Measurements from ENCODE around the gene ARPC4. TPM values are rescaled to one million over a fixed set of nuclear protein-coding genes. Genes with fewer than 3 reads are reported as not detected.
A peak's percentile ranks its signal among the peaks of the same experiment; 100 is the strongest.

Gene ARPC4
- total RNA-seq, result 100 to 1,000 TPM; 225 to 227 TPM

DNA sequence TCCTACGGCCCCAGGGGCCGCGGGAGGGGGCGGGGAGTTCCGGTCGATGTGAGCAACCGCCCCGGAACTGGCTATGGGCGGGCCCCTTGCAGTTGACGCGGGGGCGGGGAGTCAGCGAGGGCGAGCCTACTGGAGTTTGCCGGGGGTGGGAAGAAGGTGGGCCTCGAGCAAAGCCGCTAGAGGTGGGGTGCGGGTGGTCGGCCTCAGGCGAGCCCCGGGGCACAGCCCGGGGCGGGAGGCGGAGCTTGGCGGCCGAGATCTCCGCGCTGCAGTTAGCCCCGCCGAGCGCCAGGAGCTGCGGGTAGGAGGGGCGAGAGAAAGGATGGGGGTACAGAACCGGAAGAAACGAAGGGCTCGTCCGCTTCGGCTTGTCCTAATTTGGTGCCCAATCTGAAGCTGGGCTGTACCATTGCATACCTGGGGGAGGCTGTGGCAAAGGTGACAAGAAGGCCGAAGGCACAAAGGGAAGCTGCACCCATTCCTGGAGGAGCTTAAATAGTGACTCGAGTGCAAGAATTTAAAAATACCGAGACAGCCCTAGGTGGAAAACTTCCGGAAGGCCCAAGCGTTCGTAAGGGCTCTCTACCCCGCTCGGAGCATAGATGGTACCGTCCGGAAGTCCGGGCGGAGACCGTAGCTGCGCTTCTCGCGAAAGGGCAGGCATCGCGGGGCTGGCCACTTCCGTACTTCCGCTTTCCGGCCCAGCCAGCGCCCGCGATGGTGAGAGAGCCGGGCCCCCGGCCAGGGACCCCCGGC is at the start of gene ARPC4, which contains the start of gene TADA3:
Gene ARPC4, plus strand, starts transcription at position 678 of the 756 bp plus-strand sequence. Its CDS starts 40 bp downstream, at position 718.
Gene TADA3, minus strand, starts transcription at position 69 of the 756 bp plus-strand sequence. CDS start 1,007 bp downstream, outside the sequence.
- POLR2A ChIA-PET, result interaction anchor here (0.7 to 2.3 kb wide), 25 partner anchors 9 to 528 kb away, joined by 3 to 47 read pairs (median 4); partner anchors contain the start of genes BRPF1, CAMK1, JAGN1 and MTMR14
- H3K36me3 Mint-ChIP-seq, result peaks cover 47% of the 10 kb centered on the region

DNA sequence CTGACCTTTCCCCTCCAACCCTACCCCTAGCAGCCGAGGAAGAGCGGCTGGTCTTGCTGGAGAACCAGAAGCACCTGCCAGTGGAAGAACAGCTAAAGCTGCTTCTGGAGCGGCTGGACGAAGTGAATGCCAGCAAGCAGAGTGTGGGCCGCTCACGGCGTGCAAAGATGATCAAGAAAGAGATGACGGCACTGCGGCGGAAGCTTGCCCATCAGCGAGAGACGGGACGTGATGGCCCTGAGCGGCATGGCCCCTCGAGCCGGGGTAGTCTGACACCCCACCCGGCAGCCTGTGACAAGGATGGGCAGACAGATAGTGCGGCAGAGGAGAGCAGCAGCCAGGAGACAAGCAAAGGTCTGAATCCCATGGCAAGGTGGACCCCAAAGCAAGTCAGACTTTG is 49.3 kb upstream of the ARPC4 start:
- no peak overlapping the region for H3K27ac Mint-ChIP-seq
- no peaks in the 10 kb centered on the region for H3K9me3 Mint-ChIP-seq
- no peaks in the 10 kb centered on the region for H3K27me3 Mint-ChIP-seq
- peaks cover 21% of the 10 kb centered on the region for H3K4me1 Mint-ChIP-seq
- ATAC-seq (ENCODE audit: low read depth), result no peak
- H3K4me3 Mint-ChIP-seq, result no peak overlapping the region
- DNase-seq, result no peak
- POLR2A ChIA-PET, result interaction anchor here (2.4 kb wide), 1 partner anchor 11 kb away, joined by 12 read pairs; no protein-coding TSS in a partner anchor
- peaks cover 40% of the 10 kb centered on the region for H3K36me3 Mint-ChIP-seq

More for the DNA sequence above, at the start of gene ARPC4, which contains the start of gene TADA3:
- Mint-ChIP-seq H3K27ac (peak within 1 kb of the TSS; percentile 100), H3K4me1 (peaks cover 51% of the 10 kb centered on the region), H3K4me3 (peak within 1 kb of the TSS; percentile 99), H3K27me3 (no peaks in the 10 kb centered on the region), H3K9me3 (no peaks in the 10 kb centered on the region)
- DNase-seq, result peak; percentile 95
- ATAC-seq (ENCODE audit: low read depth), result peak; percentile 89

GRCh38 chr3:9744162-9744561 is 48.7 kb upstream of the ARPC4 start:
- POLR2A ChIA-PET, result interaction anchor here (0.7 to 2.4 kb wide), 2 partner anchors 11 to 49 kb away, joined by 3 to 12 read pairs; partner anchors contain the start of gene ARPC4
- peaks cover 23% of the 10 kb centered on the region for H3K4me1 Mint-ChIP-seq
- no peaks in the 10 kb centered on the region for H3K9me3 Mint-ChIP-seq
- peaks cover 42% of the 10 kb centered on the region for H3K36me3 Mint-ChIP-seq
- ATAC-seq (ENCODE audit: low read depth) (no peak), DNase-seq (no peak)
- H3K27ac Mint-ChIP-seq, result no peak overlapping the region
- H3K27me3 Mint-ChIP-seq, result no peaks in the 10 kb centered on the region
- H3K4me3 Mint-ChIP-seq, result no peak overlapping the region

DNA sequence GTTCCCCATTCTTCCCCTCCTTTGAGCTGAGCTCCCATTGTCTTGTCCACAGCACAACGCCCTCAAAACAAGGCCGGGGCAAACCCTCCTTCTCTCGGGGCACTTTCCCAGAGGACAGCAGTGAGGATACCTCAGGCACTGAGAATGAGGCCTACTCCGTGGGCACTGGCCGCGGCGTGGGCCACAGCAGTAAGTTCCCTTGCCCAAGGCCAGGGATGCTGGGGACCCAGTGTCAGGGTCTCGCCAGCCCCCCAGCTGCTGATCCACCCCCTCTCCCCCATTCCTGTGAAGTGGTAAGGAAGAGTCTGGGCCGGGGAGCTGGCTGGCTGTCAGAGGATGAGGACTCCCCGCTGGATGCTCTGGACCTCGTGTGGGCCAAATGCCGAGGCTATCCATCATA is 47.4 kb upstream of the ARPC4 start:
- H3K9me3 Mint-ChIP-seq, result no peaks in the 10 kb centered on the region
- POLR2A ChIA-PET, result interaction anchor here (2.4 kb wide), 1 partner anchor 13 kb away, joined by 12 read pairs; no protein-coding TSS in a partner anchor
- no peak for ATAC-seq (ENCODE audit: low read depth)
- no peak overlapping the region for H3K27ac Mint-ChIP-seq
- peaks cover 35% of the 10 kb centered on the region for H3K36me3 Mint-ChIP-seq
- no peak overlapping the region for H3K4me3 Mint-ChIP-seq
- DNase-seq, result no peak
- H3K4me1 Mint-ChIP-seq, result peaks cover 31% of the 10 kb centered on the region
- H3K27me3 Mint-ChIP-seq, result no peaks in the 10 kb centered on the region

GRCh38 chr3:9746330-9746729 is 46.6 kb upstream of the ARPC4 start:
- POLR2A ChIA-PET, result interaction anchor here (5.3 kb wide), 1 partner anchor 13 kb away, joined by 65 read pairs; the partner anchor contains the start of gene BRPF1
- peaks cover 28% of the 10 kb centered on the region for H3K36me3 Mint-ChIP-seq
- ATAC-seq (ENCODE audit: low read depth) (no peak), DNase-seq (no peak)
- peaks cover 39% of the 10 kb centered on the region for H3K4me1 Mint-ChIP-seq
- H3K27ac Mint-ChIP-seq, result no peak overlapping the region
- H3K4me3 Mint-ChIP-seq, result no peak overlapping the region
- no peaks in the 10 kb centered on the region for H3K9me3 Mint-ChIP-seq
- H3K27me3 Mint-ChIP-seq, result no peaks in the 10 kb centered on the region

DNA sequence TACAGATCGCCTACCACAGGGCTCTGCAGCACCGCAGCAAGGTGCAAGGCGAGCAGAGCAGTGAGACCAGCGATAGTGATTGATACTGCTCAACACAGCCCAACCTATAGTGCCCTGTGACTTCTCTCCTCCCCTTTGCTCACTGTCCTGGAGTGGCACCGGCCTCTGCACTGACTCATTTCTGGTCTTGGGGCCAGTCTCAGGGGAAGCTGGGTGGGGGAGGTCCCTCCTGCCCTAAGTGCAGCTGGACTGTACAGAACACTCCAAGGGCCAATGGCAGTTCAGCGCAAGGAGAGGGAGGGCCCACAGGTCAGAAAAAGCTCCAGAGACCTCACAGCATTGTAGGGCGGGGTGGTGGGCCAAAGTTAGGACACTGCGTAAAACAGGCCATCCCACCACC is 45.6 kb upstream of the ARPC4 start:
- no peaks in the 10 kb centered on the region for H3K9me3 Mint-ChIP-seq
- no peak overlapping the region for H3K4me3 Mint-ChIP-seq
- POLR2A ChIA-PET, result interaction anchor here (5.3 kb wide), 1 partner anchor 14 kb away, joined by 65 read pairs; the partner anchor contains the start of gene BRPF1
- DNase-seq, result no peak
- H3K27ac Mint-ChIP-seq, result peak overlapping the region; percentile 30
- H3K4me1 Mint-ChIP-seq, result peaks cover 45% of the 10 kb centered on the region
- H3K36me3 Mint-ChIP-seq, result peaks cover 35% of the 10 kb centered on the region
- H3K27me3 Mint-ChIP-seq, result no peaks in the 10 kb centered on the region
- no peak for ATAC-seq (ENCODE audit: low read depth)

DNA sequence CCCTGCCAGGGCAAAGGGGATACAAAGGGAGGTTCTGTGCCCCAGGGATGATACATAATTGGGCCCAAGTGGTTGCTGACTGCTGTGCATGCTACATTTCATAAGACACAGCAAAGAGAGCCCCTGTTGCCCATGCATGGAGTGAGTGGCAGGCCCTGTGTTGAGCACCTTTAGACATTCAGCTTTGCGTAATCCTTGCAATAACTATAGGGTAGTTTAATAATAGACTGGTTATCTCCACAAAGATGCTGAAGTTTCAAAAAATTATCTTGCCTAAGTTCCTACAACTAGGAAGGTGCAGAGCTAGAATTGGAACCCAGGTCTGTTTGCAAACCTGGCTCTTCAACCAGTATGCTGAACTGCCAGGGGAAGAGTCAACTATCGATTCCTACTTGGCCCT is 44.9 kb upstream of the ARPC4 start:
- H3K4me3 Mint-ChIP-seq, result no peak overlapping the region
- peaks cover 35% of the 10 kb centered on the region for H3K36me3 Mint-ChIP-seq
- DNase-seq (no peak), ATAC-seq (ENCODE audit: low read depth) (no peak)
- H3K9me3 Mint-ChIP-seq, result no peaks in the 10 kb centered on the region
- H3K27me3 Mint-ChIP-seq, result no peaks in the 10 kb centered on the region
- peaks cover 42% of the 10 kb centered on the region for H3K4me1 Mint-ChIP-seq
- H3K27ac Mint-ChIP-seq, result no peak overlapping the region
- POLR2A ChIA-PET, result interaction anchor here (5.3 kb wide), 1 partner anchor 15 kb away, joined by 65 read pairs; the partner anchor contains the start of gene BRPF1

DNA sequence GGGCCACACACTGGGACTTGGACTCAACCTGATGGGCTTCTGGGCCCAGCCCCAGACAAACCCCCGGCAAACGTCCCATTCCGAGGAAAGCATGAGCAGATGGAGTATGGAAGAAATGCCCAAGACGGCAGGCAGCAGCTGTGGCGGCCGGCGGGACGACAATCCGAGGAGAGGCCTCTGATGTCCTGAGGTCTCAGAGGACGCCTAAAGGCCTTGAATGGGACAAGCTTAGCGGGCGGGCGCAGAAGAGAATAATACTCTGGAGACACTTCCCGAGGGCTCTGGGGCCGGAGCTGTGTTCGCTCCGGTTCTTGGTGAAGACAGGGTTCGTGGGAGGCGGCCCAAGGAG is 43.6 kb upstream of the ARPC4 start:
- Mint-ChIP-seq H3K4me3 (peak overlapping the region; percentile 98), H3K4me1 (peaks cover 46% of the 10 kb centered on the region), H3K9me3 (no peaks in the 10 kb centered on the region), H3K36me3 (peaks cover 35% of the 10 kb centered on the region), H3K27me3 (no peaks in the 10 kb centered on the region), H3K27ac (peak overlapping the region; percentile 94)
- DNase-seq (no peak), ATAC-seq (ENCODE audit: low read depth) (no peak)
- POLR2A ChIA-PET, result interaction anchor here (0.5 to 5.3 kb wide), 11 partner anchors 16 to 353 kb away, joined by 3 to 65 read pairs (median 4); partner anchors contain the start of genes ARPC4, BRPF1, TADA3 and TTLL3

GRCh38 chr3:9749645-9750555 is 43.0 kb upstream of the ARPC4 start, which contains the start of gene OGG1:
TSS of gene OGG1 (plus strand) at chr3:9749952. CDS start at chr3:9750287, 335 bp downstream.
- peak; percentile 96 for DNase-seq
- peak within 1 kb of the TSS; percentile 94 for H3K27ac Mint-ChIP-seq
- peaks cover 34% of the 10 kb centered on the region for H3K36me3 Mint-ChIP-seq
- POLR2A ChIA-PET, result interaction anchor here (0.5 to 5.3 kb wide), 13 partner anchors 17 to 353 kb away, joined by 3 to 65 read pairs (median 4); partner anchors contain the start of genes ARPC4, BRPF1, CAMK1 and TADA3
- H3K4me3 Mint-ChIP-seq, result peak within 1 kb of the TSS; percentile 98
- H3K9me3 Mint-ChIP-seq, result no peaks in the 10 kb centered on the region
- H3K4me1 Mint-ChIP-seq, result peaks cover 51% of the 10 kb centered on the region
- peak; percentile 91 for ATAC-seq (ENCODE audit: low read depth)
- no peaks in the 10 kb centered on the region for H3K27me3 Mint-ChIP-seq

DNA sequence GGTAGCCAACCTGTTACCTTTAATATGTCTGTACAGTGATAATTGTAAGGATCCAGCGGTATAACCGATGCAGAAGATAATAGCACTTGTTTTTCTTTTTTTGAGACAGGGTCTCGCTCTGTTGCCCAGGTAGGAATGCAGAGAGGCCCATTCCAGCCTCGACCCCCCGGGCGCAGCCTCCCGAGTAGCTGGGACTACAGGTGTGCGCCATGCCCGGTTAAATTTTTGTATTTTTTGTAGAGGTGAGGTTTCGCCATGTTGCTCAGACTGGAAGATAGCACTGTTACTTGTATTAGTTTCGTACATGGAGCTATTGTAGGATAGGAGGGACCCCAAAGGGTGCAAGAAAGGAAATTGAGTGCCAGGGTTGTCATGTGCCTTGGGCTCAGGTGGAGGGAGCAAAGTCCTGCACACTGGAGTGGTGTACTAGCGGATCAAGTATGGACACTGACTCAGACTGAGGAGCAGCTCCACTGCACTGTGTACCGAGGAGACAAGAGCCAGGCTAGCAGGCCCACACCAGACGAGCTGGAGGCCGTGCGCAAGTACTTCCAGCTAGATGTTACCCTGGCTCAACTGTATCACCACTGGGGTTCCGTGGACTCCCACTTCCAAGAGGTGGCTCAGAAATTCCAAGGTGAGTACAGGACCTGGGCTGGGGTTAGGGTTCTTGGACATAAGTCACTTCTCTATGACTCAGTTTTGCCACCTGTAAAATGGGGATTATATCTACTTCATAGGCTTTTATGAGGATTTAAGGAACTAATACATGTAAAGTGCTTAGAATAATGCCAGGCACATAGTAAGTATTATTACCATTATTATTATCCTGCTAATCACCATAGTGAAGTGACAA is 42.1 kb upstream of the ARPC4 start:
- Mint-ChIP-seq H3K27ac (peak overlapping the region; percentile 94), H3K9me3 (no peaks in the 10 kb centered on the region), H3K36me3 (peaks cover 34% of the 10 kb centered on the region), H3K27me3 (no peaks in the 10 kb centered on the region), H3K4me3 (peak overlapping the region; percentile 98), H3K4me1 (peaks cover 53% of the 10 kb centered on the region)
- no peak for ATAC-seq (ENCODE audit: low read depth)
- no peak for DNase-seq
- POLR2A ChIA-PET, result interaction anchor here (1.0 to 5.3 kb wide), 4 partner anchors 18 to 42 kb away, joined by 5 to 65 read pairs (median 17); partner anchors contain the start of genes ARPC4, BRPF1, CAMK1 and TADA3

DNA sequence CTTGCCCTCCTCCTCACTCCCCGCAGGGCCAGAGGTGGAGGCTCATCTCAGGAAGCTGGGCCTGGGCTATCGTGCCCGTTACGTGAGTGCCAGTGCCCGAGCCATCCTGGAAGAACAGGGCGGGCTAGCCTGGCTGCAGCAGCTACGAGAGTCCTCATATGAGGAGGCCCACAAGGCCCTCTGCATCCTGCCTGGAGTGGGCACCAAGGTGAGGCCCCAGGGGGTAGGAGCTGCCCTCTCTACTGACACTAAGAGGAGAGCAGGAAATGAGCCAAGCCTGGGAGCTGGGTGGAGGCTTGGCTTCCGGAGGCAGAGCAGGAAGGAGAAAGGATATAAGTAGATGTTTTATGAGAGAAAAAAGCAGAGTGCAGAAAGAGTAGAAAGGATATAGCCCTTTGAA is 38.2 kb upstream of the ARPC4 start:
- Mint-ChIP-seq H3K27me3 (no peaks in the 10 kb centered on the region), H3K36me3 (peaks cover 34% of the 10 kb centered on the region), H3K9me3 (no peaks in the 10 kb centered on the region), H3K4me1 (peaks cover 36% of the 10 kb centered on the region), H3K4me3 (peak overlapping the region; percentile 69), H3K27ac (peak overlapping the region; percentile 75)
- POLR2A ChIA-PET, result interaction anchor here (0.6 to 1.1 kb wide), 3 partner anchors 23 to 134 kb away, joined by 3 to 4 read pairs (median 3); partner anchors contain the start of gene BRPF1
- ATAC-seq (ENCODE audit: low read depth), result no peak
- DNase-seq, result no peak

GRCh38 chr3:9757427-9757826 is 35.5 kb upstream of the ARPC4 start:
- H3K4me3 Mint-ChIP-seq, result no peak overlapping the region
- peaks cover 15% of the 10 kb centered on the region for H3K4me1 Mint-ChIP-seq
- DNase-seq (no peak), ATAC-seq (ENCODE audit: low read depth) (no peak)
- no peaks in the 10 kb centered on the region for H3K27me3 Mint-ChIP-seq
- POLR2A ChIA-PET, result no interaction called here
- H3K36me3 Mint-ChIP-seq, result peaks cover 37% of the 10 kb centered on the region
- no peaks in the 10 kb centered on the region for H3K9me3 Mint-ChIP-seq
- H3K27ac Mint-ChIP-seq, result no peak overlapping the region

Measured in activated naive CD8-positive, alpha-beta T cell treated with anti-CD3 and anti-CD28 coated beads, Interleukin-2, amount 10 ng/mL, durations not matched to agents 7 days and 5 days (primary cell).